Natural killer cell (primary cell): ENCODE measurements around the gene CHMP4A. TPM values are rescaled to one million over a fixed set of nuclear protein-coding genes. Genes with fewer than 3 reads are reported as not detected.
A peak's percentile ranks its signal among the peaks of the same experiment; 100 is the strongest.
"Not testable (repeated sequence)": the region's sequence is repeated elsewhere in the genome, so short reads cannot be mapped to it uniquely, and the experiment has no call there.

Source experiments
- ATAC-seq, 3 donors: fragments of 150-1000 bp in 2 of 3; fragments of 200-7000 bp in 1 of 3; cut with Tn5 transposase; 1 replicate in 1 of 3; 2 replicates in 2 of 3; pipeline ENCODE4 v1.10.0; 2021; ENCODE audit warnings: mild to moderate bottlenecking in 2 of 3, moderate library complexity in 2 of 3
- DNase-seq, 2 donors: peaks; one replicate each; pipeline versions ENCODE4 v3.0.0 to v3.0.0-alpha.2; 2013 to 2021; ENCODE audit warnings: mixed read lengths in 1 of 2
- H3K27ac ChIP-seq: one replicate; pipeline ENCODE4 v1.5.1; 2013; ENCODE audit warnings: mild to moderate bottlenecking, low read length
- H3K27me3 ChIP-seq: one replicate; pipeline ENCODE4 v1.6.1; 2013; ENCODE audit warnings: low read length; ENCODE audit not compliant: control insufficient read depth, insufficient read depth
- H3K36me3 ChIP-seq: one replicate; pipeline ENCODE4 v1.6.1; 2013; ENCODE audit warnings: low read length; ENCODE audit not compliant: control insufficient read depth, insufficient read depth
- H3K4me1 ChIP-seq: one replicate; pipeline ENCODE4 v1.6.1; 2013; ENCODE audit warnings: low read length; ENCODE audit not compliant: control insufficient read depth, insufficient read depth
- H3K4me3 ChIP-seq: one replicate; pipeline ENCODE4 v1.5.1; 2013; ENCODE audit warnings: low read length
- H3K9me3 ChIP-seq: one replicate; pipeline ENCODE4 v1.6.1; 2013; ENCODE audit warnings: low read length; ENCODE audit not compliant: control insufficient read depth, insufficient read depth
- H3K27ac Mint-ChIP-seq, 2 donors: one replicate each; pipeline ENCODE4 v1.8.0; 2022; ENCODE audit warnings: mild to moderate bottlenecking in 2 of 2, mixed read lengths in 2 of 2, moderate library complexity in 1 of 2
- H3K27me3 Mint-ChIP-seq, 2 donors: one replicate each; pipeline ENCODE4 v1.8.0; 2022; ENCODE audit warnings: low read depth in 2 of 2, mixed read lengths in 2 of 2
- H3K36me3 Mint-ChIP-seq: one replicate; pipeline ENCODE4 v1.8.0; 2022; ENCODE audit warnings: mixed read lengths
- H3K4me1 Mint-ChIP-seq, 2 donors: one replicate each; pipeline ENCODE4 v1.8.0; 2022; ENCODE audit warnings: mixed read lengths in 2 of 2
- H3K4me3 Mint-ChIP-seq: one replicate; pipeline ENCODE4 v1.8.0; 2022; ENCODE audit warnings: mild to moderate bottlenecking, moderate library complexity, mixed read lengths
- H3K9me3 Mint-ChIP-seq, 2 donors: one replicate each; pipeline ENCODE4 v1.8.0; 2022; ENCODE audit warnings: mixed read lengths in 2 of 2
- CTCF ChIP-seq: fragments of 200-600 bp; IDR thresholded peaks from one replicate; pipeline ENCODE4 v1.8.0; 2022; ENCODE audit warnings: antibody characterized with exemption
- WGBS: methylation state at CpG from one replicate; pipeline ENCODE4 v1.1.7; 2013; ENCODE audit warnings: missing lambda C conversion rate; ENCODE audit not compliant: insufficient coverage; 5-methylcytosine and 5-hydroxymethylcytosine counted together
- intact Hi-C: fragments of 100-400 bp; cut with micrococcal nuclease; formaldehyde crosslinking; loops from one replicate; pipeline ENCODE4 v1.14.2; 2022
- total RNA-seq, 4 donors: library from RNA; stranded (reverse); fragments of 120-200 nt in 1 of 4; gene quantifications; one replicate each; pipeline versions ENCODE4 v1.2.3 to v1.2.4, GENCODE V29; 2013 to 2022

CHMP4A gene
- total RNA-seq, 3 donors from 2014 or later (not counting 1 experiment from before 2014, with no cell fraction given), result 105 to 118 (median 115) TPM

GRCh38 chr14:24246765-24247212 is 33.5 kb upstream of the CHMP4A start:
- peak overlapping the region; percentile 86 for H3K27ac ChIP-seq
- no peak overlapping the region for H3K4me3 ChIP-seq
- H3K9me3 Mint-ChIP-seq, result no peaks in the 10 kb centered on the region
- no peaks in the 10 kb centered on the region for H3K27me3 ChIP-seq
- no peaks in the 10 kb centered on the region for H3K9me3 ChIP-seq
- peaks cover 27% of the 10 kb centered on the region for H3K4me1 ChIP-seq
- H3K4me3 Mint-ChIP-seq, result peak overlapping the region; percentile 72
- ATAC-seq (peak in 1 of 3 donors; percentile 13), DNase-seq (peak in 1 of 2 donors; percentile 65)
- peaks cover 37 to 38% of the 10 kb centered on the region in 2 donors for H3K4me1 Mint-ChIP-seq
- H3K36me3 ChIP-seq, result no peaks in the 10 kb centered on the region
- H3K36me3 Mint-ChIP-seq, result no peaks in the 10 kb centered on the region
- intact Hi-C loops, result loop anchor here (10.0 kb wide), 1 partner anchor 188 kb away; no protein-coding TSS in a partner anchor
- no peak for TF ChIP-seq CTCF
- 55% methylated on average over 3 of the region's 3 CpGs for WGBS
- H3K27ac Mint-ChIP-seq, result peak overlapping the region; percentile 86 to 91
- no peaks in the 10 kb centered on the region for H3K27me3 Mint-ChIP-seq

GRCh38 chr14:24245350-24245749 is 32.1 kb upstream of the CHMP4A start:
- not testable (repeated sequence) for H3K9me3 Mint-ChIP-seq, H3K4me3 Mint-ChIP-seq, H3K27me3 ChIP-seq, H3K36me3 Mint-ChIP-seq, H3K4me3 ChIP-seq, H3K27ac ChIP-seq, ATAC-seq, H3K36me3 ChIP-seq, DNase-seq, H3K27me3 Mint-ChIP-seq, H3K9me3 ChIP-seq
- peaks cover 41 to 45% of the 10 kb centered on the region in 2 donors for H3K4me1 Mint-ChIP-seq
- H3K27ac Mint-ChIP-seq, result peak overlapping the region in 1 of 2 donors; percentile 80
- peaks cover 41% of the 10 kb centered on the region for H3K4me1 ChIP-seq
- intact Hi-C loops, result loop anchor here (10.0 kb wide), 1 partner anchor 189 kb away; no protein-coding TSS in a partner anchor
- WGBS, result 96% methylated on average over 11 of the region's 11 CpGs

- TF ChIP-seq CTCF, result no peak
- H3K36me3 Mint-ChIP-seq, result no peaks in the 10 kb centered on the region
- peak overlapping the region; percentile 98 for H3K4me3 Mint-ChIP-seq
- peak overlapping the region; percentile 100 for H3K27ac Mint-ChIP-seq
- peaks cover 61 to 65% of the 10 kb centered on the region in 2 donors for H3K4me1 Mint-ChIP-seq
- peak overlapping the region; percentile 74 for H3K4me3 ChIP-seq
- H3K36me3 ChIP-seq, result peaks cover 27% of the 10 kb centered on the region
- peak overlapping the region; percentile 97 for H3K27ac ChIP-seq
- ATAC-seq (no peak), DNase-seq (no peak)
- H3K27me3 ChIP-seq, result no peaks in the 10 kb centered on the region
- H3K4me1 ChIP-seq, result peaks cover 46% of the 10 kb centered on the region
- no peaks in the 10 kb centered on the region for H3K9me3 Mint-ChIP-seq
- WGBS, result 45% methylated on average over 9 of the region's 10 CpGs
- intact Hi-C loops, result loop anchor here (1.0 to 10.0 kb wide), 5 partner anchors 56 to 449 kb away; partner anchors contain the start of genes DHRS1, LTB4R, LTB4R2 and NOP9
- no peaks in the 10 kb centered on the region for H3K27me3 Mint-ChIP-seq
- no peaks in the 10 kb centered on the region for H3K9me3 ChIP-seq
Observed at GRCh38 chr14:24243336-24243836, 30.1 kb upstream of the CHMP4A start.

GRCh38 chr14:24241829-24242443 is 28.6 kb upstream of the CHMP4A start:
- WGBS, result 3% methylated on average over 39 of the region's 39 CpGs
- DNase-seq (peak; percentile 92 to 97), ATAC-seq (peak; percentile 79 to 92 (median 79))
- Mint-ChIP-seq H3K9me3 (no peaks in the 10 kb centered on the region), H3K27me3 (no peaks in the 10 kb centered on the region), H3K27ac (peak overlapping the region; percentile 100), H3K4me1 (peaks cover 61 to 71% of the 10 kb centered on the region in 2 donors), H3K36me3 (peaks cover 13% of the 10 kb centered on the region), H3K4me3 (peak overlapping the region; percentile 98)
- H3K27me3 ChIP-seq, result no peaks in the 10 kb centered on the region
- peaks cover 41% of the 10 kb centered on the region for H3K4me1 ChIP-seq
- peaks cover 41% of the 10 kb centered on the region for H3K36me3 ChIP-seq
- H3K9me3 ChIP-seq, result no peaks in the 10 kb centered on the region
- intact Hi-C loops, result loop anchor here (1.0 to 10.0 kb wide), 7 partner anchors 10 to 451 kb away; partner anchors contain the start of genes DCAF11, GMPR2, LTB4R and LTB4R2
- peak; percentile 39 for TF ChIP-seq CTCF
- peak overlapping the region; percentile 74 for H3K4me3 ChIP-seq
- H3K27ac ChIP-seq, result peak overlapping the region; percentile 97
